HG02678 (cell line): Measurements from ENCODE around the gene GH1.
"Not testable (repeated sequence)": the region's sequence is repeated elsewhere in the genome, so short reads cannot be mapped to it uniquely, and the experiment has no call there.

Experiments
- ATAC-seq: cut with Tn5 transposase; IDR thresholded peaks from one replicate; pipeline ENCODE4 v1.9.1; 2021; ENCODE audit warnings: mild to moderate bottlenecking, moderate library complexity; ENCODE audit not compliant: unreplicated experiment

Gene GH1

DNA sequence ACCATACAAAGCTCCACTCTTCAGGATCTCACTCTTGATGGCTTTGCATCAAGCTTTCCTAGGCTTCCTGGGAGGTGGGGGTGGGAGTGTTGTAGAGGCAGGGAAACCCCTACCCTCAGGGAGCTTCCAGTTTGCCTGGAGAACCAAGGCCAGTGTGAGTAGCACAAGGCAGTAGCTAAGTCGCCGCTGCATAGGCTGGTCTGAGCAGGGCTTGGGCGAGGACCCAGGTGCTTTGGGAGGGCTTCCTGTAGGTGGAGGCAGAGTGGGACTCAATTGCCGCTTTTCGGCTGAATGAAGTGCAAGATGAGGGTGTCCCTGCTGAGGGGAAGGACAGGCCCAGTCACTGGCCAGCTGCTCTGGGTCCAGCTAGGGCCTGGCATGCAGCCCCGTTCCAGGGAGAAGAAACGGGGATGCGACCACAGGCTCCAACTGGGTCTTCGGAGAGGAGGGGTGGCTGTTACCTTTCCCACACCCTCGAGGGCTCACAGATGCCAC, 9.6 kb upstream of the GH1 start:
- ATAC-seq, result no peak

DNA sequence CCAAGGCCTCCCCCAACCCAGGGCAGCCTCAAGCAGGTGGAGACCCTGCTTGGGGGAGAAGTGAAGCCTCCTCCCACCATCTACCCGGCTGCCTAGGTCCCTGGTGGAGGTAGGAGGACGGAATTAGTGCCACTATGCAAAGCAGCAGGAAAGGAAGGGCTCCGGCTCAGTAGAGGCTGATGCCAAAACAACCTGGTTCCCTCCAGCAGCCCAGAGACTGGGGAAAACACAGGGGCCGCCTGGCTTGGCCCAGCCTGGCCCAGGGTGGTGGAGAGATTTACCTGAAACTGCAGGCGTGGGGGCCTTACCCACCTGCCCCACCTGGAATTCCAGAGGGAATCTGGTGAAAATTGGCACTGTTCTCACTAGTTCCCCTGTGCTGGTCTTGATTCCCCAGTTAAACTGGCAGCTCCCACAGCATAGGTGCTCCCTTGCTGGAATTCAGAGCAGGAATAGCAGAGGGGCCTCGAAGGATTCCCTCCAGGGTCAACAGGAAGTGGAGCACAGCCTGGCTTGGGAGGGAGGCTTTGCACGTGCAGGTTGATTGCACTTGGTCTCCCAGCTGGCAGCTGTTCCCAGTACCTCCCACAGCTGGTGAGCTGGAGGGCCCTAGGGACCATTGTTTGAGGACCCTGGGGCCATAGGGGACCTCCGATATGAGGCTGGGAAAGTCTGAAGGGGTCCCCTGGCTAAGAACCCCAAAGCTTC, 9.0 kb upstream of the GH1 start:
- no peak for ATAC-seq

DNA sequence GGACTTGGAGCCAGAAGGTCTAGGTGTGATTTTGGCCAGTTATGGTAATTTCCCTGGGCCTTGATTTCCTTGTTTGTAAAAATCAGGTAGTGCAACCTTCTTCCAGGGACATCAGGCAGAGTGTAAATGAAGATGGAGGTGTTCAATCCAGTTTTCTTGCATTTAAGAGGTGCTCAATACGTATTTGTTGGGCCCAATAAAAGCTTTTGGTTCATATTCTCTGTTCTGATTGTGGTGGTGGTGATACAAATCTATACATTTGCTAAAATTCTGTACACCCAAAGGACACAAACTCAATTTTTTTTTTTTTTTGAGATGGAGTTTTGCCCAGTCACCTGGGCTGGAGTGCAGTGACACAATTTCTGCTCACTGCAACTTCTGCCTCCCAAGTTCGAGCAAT, 7.5 kb upstream of the GH1 start:
- no peak for ATAC-seq

DNA sequence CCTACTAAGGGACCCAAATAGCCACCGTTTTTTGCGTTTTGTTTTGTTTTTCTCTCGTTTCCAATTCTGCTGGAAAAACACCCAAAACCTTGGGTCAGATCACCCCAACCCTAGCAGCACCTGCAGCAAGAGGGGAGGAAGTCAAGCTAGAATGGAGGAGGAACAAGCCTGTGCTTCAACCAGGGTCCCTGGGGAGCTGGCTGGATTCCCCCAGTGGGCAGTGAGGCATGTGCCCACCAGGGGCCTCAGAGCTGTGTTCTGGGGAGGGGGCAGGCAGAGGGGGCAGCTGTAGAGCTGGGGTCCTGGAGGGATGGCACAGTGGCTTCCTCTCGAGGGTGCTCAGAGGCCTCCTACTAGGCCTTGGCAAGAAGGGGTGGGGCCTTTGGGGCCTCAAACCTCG, 7.0 kb upstream of the GH1 start:
- ATAC-seq, result no peak

DNA sequence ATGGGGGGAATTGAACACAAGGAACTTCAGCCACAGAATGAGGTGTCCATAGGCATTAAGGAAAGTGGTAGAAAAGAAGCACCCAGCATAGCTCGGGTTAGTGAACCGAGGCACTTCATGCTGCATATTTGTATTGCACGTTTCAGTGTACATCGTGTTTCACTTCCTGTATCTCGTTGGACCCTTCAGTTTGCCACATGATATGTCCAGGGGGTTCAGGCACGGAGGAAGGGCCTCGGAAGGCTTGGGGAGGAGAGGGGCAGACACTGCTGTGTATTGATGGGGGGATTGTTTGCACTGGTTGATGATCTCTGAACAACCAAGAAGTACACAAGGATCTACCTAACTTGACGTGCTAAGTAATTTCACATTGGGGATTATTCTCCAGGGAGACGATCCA, 3.8 kb upstream of the GH1 start:
- ATAC-seq, result peak; percentile 49

DNA sequence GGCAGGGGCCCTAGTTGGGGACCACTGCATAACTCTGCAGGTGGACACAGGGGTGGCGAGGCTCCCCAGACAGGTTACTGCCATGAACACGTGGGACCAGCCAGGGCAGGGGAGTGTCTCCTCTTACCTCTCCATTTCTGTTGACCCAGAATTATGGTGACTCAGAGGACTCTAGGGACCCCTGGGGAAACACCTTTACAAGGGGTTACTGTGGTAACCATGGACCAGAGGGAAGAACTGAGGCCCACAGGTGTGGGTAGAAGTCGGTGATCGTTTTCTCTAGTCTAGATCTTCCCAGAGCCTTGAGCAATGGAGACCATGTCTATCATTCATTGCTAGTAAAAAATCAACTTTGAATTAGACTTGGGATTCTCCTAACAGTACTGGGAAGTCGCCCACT, 2.1 kb upstream of the GH1 start:
- not testable (repeated sequence) for ATAC-seq

DNA sequence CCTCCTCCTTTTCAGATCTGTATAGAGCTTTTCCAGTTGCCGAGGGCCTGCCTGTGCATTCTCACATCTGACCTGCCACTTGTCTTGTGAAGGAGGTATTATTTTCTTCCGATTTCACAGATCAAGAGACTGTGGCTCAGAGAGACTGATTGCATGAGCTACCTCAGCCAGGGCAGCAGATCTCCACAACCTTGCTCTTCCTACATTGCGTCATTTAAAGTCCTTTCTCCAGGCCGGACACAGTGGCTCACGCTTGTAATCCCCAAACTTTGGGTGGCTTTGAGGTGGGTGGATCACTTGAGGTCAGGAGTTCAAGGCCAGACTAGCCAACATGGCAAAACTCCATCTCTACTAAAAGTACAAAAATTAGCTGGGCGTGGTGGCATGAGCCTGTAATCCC, 1.4 kb upstream of the GH1 start:
- not testable (repeated sequence) for ATAC-seq

DNA sequence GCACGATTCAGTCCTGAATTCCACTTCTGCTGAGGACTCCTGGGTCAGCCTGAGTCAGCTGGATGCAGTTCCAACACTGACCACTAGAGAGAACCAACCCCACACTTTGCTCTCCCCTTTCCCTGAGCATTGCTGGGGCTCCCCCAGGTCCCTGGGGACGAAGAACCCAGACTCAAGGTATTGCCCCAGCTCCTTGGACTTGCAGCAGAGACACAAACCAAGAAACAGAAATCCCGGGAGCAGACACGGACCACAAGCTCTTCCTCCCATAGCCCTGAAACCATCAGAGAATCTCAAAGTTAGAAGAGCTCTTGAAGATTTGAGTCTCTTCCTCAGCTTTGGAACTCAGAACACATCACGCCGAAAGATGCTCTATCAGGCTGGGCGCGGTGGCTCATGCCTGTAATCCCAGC, 678 bp upstream of the GH1 start:
- ATAC-seq, result peak; percentile 61

DNA sequence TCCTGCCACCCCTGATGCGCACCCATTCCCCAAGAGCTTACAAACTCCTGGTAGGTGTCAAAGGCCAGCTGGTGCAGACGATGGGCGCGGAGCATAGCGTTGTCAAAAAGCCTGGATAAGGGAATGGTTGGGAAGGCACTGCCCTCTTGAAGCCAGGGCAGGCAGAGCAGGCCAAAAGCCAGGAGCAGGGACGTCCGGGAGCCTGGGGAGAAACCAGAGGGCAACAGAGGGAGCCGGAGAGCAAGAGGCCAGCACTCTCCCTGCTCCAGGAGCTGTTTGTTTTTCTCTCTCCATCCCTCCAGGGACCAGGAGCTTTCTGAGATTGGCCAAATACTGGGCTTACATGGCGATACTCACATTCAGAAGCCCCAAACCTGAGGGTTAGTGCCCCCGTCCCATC, 334 bp downstream of the GH1 start:
- no peak for ATAC-seq

DNA sequence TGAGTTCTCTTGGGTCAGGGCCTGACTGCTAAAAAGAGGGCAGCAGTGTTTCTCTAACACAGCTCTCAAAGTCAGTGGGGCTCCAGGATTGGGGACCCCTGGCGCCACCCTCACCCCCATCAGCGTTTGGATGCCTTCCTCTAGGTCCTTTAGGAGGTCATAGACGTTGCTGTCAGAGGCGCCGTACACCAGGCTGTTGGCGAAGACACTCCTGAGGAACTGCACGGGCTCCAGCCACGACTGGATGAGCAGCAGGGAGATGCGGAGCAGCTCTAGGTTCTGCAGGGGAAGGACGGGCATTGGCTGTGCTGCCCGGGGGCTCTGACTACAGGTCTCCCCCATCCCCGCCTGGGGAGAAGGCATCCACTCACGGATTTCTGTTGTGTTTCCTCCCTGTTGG, 993 bp downstream of the GH1 start:
- no peak for ATAC-seq

DNA sequence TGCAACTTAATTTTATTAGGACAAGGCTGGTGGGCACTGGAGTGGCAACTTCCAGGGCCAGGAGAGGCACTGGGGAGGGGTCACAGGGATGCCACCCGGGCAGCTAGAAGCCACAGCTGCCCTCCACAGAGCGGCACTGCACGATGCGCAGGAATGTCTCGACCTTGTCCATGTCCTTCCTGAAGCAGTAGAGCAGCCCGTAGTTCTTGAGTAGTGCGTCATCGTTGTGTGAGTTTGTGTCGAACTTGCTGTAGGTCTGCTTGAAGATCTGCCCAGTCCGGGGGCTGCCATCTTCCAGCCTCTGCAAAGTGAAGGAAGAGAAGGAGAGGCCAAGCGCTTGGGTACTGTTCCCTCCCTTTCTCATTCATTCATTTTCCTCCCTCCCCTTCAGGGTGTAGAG, 1.4 kb downstream of the GH1 start:
- not testable (repeated sequence) for ATAC-seq

DNA sequence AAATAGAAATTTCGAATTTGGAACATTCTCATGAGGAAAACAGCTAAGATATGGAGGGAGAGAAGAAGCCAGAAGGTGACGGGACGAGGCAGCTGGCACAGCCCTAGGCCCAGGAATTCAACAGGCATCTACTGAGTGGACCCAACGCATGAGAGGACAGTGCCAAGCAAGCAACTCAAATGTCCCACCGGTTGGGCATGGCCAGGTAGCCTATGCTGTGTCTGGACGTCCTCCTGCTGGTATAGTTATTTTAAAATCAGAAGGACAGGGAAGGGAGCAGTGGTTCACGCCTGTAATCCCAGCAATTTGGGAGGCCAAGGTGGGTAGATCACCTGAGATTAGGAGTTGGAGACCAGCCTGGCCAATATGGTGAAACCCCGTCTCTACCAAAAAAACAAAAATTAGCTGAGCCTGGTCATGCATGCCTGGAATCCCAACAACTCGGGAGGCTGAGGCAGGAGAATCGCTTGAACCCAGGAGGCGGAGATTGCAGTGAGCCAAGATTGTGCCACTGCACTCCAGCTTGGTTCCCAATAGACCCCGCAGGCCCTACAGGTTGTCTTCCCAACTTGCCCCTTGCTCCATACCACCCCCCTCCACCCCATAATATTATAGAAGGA, 2.0 kb downstream of the GH1 start:
- ATAC-seq, result no peak

DNA sequence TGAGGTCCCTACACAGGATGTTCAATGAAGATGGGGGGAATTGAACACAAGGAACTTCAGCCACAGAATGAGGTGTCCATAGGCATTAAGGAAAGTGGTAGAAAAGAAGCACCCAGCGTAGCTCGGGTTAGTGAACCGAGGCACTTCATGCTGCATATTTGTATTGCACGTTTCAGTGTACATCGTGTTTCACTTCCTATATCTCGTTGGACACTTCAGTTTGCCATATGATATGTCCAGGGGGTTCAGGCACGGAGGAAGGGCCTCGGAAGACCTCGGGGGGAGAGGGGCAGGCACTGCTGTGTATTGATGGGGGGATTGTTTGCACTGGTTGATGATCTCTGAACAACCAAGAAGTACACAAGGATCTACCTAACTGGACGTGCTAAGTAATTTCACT, 2.9 kb downstream of the GH1 start:
- peak; percentile 49 for ATAC-seq

DNA sequence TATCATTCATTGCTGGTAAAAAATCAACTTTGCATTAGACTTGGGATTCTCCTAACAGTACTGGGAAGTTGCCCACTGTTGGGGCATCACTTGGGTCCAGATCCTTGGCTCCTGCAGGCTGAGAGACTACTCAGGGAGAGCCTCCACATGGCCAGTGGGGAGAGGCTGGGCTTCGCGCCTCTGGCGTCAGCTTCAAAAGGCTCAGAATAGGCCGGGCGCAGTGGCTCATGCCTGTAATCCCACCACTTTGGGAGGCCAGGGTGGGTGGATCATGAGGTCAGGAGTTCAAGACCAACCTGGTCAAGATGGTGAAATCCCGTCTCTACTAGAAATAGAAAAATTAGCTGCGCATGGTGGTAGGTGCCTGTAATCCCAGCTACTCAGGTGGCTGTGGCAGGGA, 4.2 kb downstream of the GH1 start:
- no peak for ATAC-seq

DNA sequence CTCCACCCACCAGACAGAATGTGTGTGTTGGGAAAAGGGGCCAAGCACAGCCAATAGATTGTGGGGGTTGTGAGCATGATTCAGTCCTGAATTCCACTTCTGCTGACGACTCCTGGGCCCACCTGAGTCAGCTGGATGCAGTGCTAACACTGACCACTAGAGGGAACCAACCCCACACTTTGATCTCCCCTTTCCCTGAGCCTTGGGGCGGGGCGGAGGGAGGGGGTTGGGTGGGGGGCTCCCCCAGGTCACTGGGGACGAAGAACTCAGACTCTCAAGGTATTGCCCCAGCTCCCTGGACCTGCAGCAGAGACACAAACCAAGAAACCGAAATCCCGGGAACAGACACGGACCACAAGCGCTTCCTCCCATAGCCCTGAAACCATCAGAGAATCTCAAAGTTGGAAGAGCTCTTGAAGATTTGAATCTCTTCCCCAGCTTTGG, 7.0 kb downstream of the GH1 start:
- no peak for ATAC-seq

DNA sequence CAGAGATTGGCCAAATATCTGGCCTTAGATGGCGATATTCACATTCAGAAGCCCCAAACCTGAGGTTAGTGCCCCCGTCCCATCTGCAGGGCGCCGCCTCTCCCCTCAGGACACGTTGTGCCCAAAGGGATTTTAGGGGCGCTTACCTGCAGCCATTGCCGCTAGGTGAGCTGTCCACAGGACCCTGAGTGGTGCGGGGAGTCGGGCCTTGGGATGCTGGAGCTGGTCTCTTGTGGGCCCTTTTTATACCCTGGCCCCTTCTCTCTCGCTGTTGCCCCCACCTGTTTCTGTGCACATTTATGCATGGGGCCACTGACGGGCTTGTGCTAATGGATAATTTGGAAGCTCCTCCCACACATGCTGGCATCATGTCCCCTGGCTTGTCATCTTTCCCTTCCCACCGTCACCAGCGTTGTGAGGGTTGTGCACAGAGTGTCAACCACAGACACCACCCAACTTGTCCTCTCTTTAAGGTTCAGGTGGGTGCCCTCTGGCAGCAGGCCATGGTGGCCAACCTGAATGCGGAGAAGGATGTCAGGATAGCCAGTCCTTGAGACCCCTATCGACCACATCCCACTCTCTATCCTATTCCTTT, 7.5 kb downstream of the GH1 start, which contains the start of gene CSHL1:
TSS of gene CSHL1 (minus strand) at position 218 of the 595 bp plus-strand sequence. CDS start at position 156, 62 bp downstream.
- ATAC-seq, result no peak

DNA sequence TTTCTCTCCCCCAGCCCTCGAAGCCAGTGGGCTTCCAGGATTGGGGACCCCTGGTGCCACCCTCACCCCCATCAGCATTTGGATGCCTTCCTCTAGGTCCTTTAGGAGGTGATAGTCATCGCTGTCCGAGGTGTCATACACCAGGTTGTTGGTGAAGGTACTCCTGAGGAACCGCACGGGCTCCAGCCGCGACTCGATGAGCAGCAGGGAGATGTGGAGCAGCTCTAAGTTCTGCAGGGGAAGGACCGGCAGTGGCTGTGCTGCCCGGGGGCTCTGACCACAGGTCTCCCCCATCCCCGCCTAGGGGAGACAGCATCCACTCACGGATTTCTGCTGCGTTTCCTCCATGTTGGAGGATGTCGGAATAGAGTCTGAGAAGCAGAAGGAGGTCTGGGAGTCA, 8.5 kb downstream of the GH1 start:
- no peak for ATAC-seq

DNA sequence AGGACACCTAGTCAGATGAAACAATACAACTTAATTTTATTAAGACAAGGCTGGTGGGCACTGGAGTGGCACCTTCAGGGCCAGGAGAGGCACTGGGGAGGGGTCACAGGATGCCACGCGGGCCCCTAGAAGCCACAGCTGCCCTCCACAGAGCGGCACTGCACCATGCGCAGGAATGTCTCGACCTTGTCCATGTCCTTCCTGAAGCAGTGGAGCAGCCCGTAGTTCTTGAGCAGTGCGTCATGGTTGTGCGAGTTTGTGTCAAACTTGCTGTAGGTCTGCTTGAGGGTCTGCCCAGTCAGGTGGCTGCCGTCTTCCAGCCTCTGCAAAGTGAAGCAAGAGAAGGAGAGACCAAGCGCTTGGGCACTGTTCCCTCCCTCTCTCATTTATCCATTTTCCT, 9.1 kb downstream of the GH1 start:
- ATAC-seq, result not testable (repeated sequence)

DNA sequence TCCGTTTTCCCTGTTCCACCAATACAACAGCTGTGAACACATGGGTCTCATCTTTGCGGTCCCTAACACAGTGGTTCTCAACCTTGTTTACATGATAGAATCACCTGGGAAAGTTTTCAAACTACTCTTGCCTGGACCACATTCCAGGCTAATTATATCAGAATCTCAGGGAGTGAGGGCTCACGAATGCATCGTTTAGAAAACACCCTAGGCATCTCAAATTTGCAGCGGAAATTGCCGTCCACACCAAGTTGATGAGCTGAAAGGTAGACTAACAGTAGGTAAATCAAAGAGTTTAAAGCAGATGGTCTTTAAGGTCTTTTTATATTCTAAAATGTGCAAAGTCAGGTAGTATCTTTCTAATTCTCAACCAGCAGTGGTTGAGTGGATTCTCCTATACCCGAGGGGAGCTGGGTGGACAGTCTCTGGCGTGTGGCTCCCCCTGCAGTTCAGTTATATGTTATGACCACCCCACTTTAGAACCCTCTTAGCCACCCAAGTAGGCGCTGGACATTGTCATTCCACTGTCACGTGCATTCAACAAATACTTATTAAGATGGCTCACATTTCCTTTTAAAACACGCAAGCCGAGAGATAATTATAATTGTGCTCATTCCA, 11.4 kb downstream of the GH1 start:
- ATAC-seq, result not testable (repeated sequence)

DNA sequence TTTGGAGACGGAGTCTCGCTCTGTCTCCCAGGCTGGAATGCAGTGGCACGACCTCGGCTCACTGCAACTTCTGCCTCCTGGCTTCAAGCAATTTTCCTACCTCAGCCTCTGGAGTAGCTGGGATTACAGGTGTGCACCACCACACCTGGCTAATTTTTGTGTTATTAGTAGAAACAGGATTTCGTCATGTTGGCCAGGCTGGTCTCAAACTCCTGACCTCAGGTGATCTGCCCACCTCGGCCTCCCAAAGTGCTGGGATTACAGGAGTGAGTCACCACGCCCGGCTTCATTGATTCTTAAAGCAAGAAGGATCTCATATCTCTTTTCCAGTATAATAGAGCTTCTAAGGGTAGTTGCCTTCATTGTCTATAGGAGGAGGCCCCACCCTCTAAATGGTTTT, 13.8 kb downstream of the GH1 start:
- ATAC-seq, result not testable (repeated sequence)

DNA sequence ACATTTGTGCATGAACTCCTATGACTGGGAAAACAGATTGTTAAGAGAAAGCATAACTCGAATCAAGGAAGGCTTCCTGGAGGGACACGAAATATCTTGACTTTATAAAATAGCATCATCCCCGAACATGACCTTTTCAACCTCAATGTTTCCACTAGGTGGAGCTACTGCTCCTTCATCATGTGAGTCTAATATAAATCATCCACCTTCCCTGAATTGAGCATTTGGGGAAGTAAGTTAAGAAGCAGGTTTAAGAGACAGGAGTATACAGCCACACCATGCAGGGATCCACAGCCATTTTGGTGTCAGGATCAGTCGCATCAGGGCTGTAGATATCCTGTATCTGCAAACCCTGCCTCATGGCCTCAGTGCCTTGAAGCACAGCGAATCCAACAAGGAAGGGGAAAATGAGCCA, 14.8 kb downstream of the GH1 start:
- not testable (repeated sequence) for ATAC-seq

DNA sequence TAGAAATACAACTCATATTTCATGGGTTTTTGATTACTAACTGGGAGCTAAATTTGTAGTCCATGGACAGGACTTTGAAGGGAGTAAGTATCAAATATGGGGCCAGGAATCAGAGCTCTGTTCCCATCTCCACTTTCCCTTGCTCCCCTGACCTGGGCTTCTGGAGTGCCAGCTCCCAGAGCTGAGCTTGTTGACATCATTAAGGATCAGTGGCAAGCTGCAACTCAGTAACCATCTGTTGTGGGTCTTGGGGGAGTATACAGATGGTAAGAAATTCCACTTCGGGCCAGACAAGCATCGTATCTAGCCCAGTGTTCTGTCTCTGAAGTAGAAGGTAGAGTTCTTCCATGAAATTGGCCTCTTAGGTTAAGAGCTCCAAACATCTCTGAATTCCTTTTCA, 16.7 kb downstream of the GH1 start:
- not testable (repeated sequence) for ATAC-seq
